GM23338 (cell line): ENCODE data around the gene CFAP298. TPM values are rescaled to one million over a fixed set of nuclear protein-coding genes. Genes with fewer than 3 reads are reported as not detected.

ENCODE experiments used
- ATAC-seq: fragments of 200-7000 bp; cut with Tn5 transposase; 3 replicates; pipeline ENCODE4 v1.9.1; 2020
- DNase-seq: peaks from one replicate; pipeline ENCODE4 v3.0.0-alpha.2; 2015; ENCODE audit warnings: low spot score
- H2AFZ ChIP-seq: fragments of 200-600 bp; sonication (generic); 2 replicates; pipeline ENCODE4 v1.8.0; 2016; ENCODE audit warnings: antibody characterized with exemption, mild to moderate bottlenecking, moderate library complexity
- H3F3A ChIP-seq: fragments of 200-600 bp; sonication (generic); replicated peaks from 2 replicates; pipeline ENCODE4 v1.8.0; 2017; ENCODE audit warnings: antibody characterized with exemption, mixed run types, low read depth
- H3K27ac ChIP-seq: fragments of 200-600 bp; sonication (generic); 2 replicates; pipeline ENCODE4 v1.6.1; 2016; ENCODE audit warnings: low read depth
- H3K27me3 ChIP-seq: fragments of 200-600 bp; sonication (generic); 2 replicates; pipeline ENCODE4 v1.8.0; 2016; ENCODE audit warnings: mild to moderate bottlenecking, mixed run types, moderate library complexity; ENCODE audit not compliant: insufficient read depth
- H3K36me3 ChIP-seq: fragments of 200-600 bp; sonication (generic); 2 replicates; pipeline ENCODE4 v1.8.0; 2016; ENCODE audit warnings: mild to moderate bottlenecking; ENCODE audit not compliant: insufficient read depth
- H3K4me1 ChIP-seq: fragments of 200-600 bp; sonication (generic); 2 replicates; pipeline ENCODE4 v1.8.0; 2016; ENCODE audit warnings: mild to moderate bottlenecking, moderate library complexity; ENCODE audit not compliant: insufficient read depth
- H3K4me2 ChIP-seq: fragments of 200-600 bp; sonication (generic); 2 replicates; pipeline ENCODE4 v1.7.1; 2017; ENCODE audit warnings: mixed run types
- H3K4me3 ChIP-seq: fragments of 200-600 bp; sonication (generic); 2 replicates; pipeline ENCODE4 v1.6.1; 2016; ENCODE audit warnings: mixed run types
- H3K79me2 ChIP-seq: fragments of 200-600 bp; sonication (generic); replicated peaks from 2 replicates; pipeline ENCODE4 v1.8.0; 2017; ENCODE audit warnings: mild to moderate bottlenecking; ENCODE audit not compliant: insufficient read depth
- H3K9me2 ChIP-seq: fragments of 200-600 bp; sonication (generic); 2 replicates; pipeline ENCODE4 v1.8.0; 2017; ENCODE audit not compliant: insufficient read depth
- H4K20me1 ChIP-seq: fragments of 200-600 bp; sonication (generic); replicated peaks from 2 replicates; pipeline ENCODE4 v1.8.0; 2017; ENCODE audit warnings: mild to moderate bottlenecking; ENCODE audit not compliant: insufficient read depth
- H3K27ac Mint-ChIP-seq: 2 replicates; pipeline ENCODE4 v1.8.0; 2020; ENCODE audit warnings: inconsistent platforms, mild to moderate bottlenecking, moderate library complexity, mixed read lengths
- H3K27me3 Mint-ChIP-seq: 3 replicates; pipeline ENCODE4 v1.8.0; 2022; ENCODE audit warnings: low read depth, mild to moderate bottlenecking, moderate library complexity, mixed read lengths, inconsistent platforms; ENCODE audit not compliant: insufficient read depth, poor library complexity
- H3K36me3 Mint-ChIP-seq: 3 replicates; pipeline ENCODE4 v1.8.0; 2021; ENCODE audit warnings: low read depth, mild to moderate bottlenecking, inconsistent platforms, moderate library complexity, mixed read lengths
- H3K4me1 Mint-ChIP-seq: 3 replicates; pipeline ENCODE4 v1.8.0; 2020; ENCODE audit warnings: mild to moderate bottlenecking, inconsistent platforms, mixed read lengths
- H3K4me3 Mint-ChIP-seq: 3 replicates; pipeline ENCODE4 v1.8.0; 2021; ENCODE audit warnings: moderate library complexity, mild to moderate bottlenecking, inconsistent platforms, mixed read lengths
- H3K9me3 Mint-ChIP-seq: 3 replicates; pipeline ENCODE4 v1.8.0; 2020; ENCODE audit warnings: moderate library complexity, mild to moderate bottlenecking, inconsistent platforms, mixed read lengths
- CREB1 ChIP-seq: fragments of 250-450 bp; sonication (Bioruptor Pico); IDR thresholded peaks from 2 replicates; pipeline ENCODE4 v1.5.0; 2020; ENCODE audit warnings: low read depth, mild to moderate bottlenecking, moderate library complexity
- CTCF ChIP-seq, 2 experiments: fragments of 200-600 bp in 1 of 2; sonication (generic) in 1 of 2; conservative IDR thresholded peaks; 2 replicates each; pipeline versions ENCODE4 v1.5.1 to v1.6.1; 2016 to 2017; ENCODE audit warnings: antibody characterized with exemption in 2 of 2, low read depth in 2 of 2, mild to moderate bottlenecking in 2 of 2, moderate library complexity in 1 of 2
- ETS1 ChIP-seq: IDR thresholded peaks from 2 replicates; pipeline ENCODE4 v1.6.1; 2016; ENCODE audit warnings: antibody characterized with exemption
- EZH2 ChIP-seq: fragments of 200-600 bp; sonication (generic); IDR thresholded peaks from one replicate; pipeline ENCODE4 v1.8.0; 2017; ENCODE audit warnings: antibody characterized with exemption, mild to moderate bottlenecking, low read depth; ENCODE audit not compliant: unreplicated experiment
- EZH2phosphoT487 ChIP-seq: fragments of 200-600 bp; sonication (generic); IDR thresholded peaks from one replicate; pipeline ENCODE4 v1.8.1; 2018; ENCODE audit warnings: antibody characterized with exemption; ENCODE audit not compliant: unreplicated experiment
- JUNB ChIP-seq: IDR thresholded peaks from one replicate; pipeline ENCODE4 v1.6.1; 2016; ENCODE audit warnings: antibody characterized with exemption; ENCODE audit not compliant: unreplicated experiment
- POLR2AphosphoS5 ChIP-seq: IDR thresholded peaks from 2 replicates; pipeline ENCODE4 v1.6.1; 2016; ENCODE audit warnings: antibody characterized with exemption, low read depth
- REST ChIP-seq: IDR thresholded peaks from one replicate; pipeline ENCODE4 v1.6.1; 2018; ENCODE audit warnings: antibody characterized with exemption; ENCODE audit not compliant: unreplicated experiment
- STAT1 ChIP-seq: IDR thresholded peaks from one replicate; pipeline ENCODE4 v1.6.1; 2016; ENCODE audit warnings: antibody characterized with exemption; ENCODE audit not compliant: unreplicated experiment
- polyA plus RNA-seq: library from polyadenylated mRNA; unstranded; fragments of >200 nt; fragmentation: Nextera tagmentation; extraction: Ambion mirVana; gene quantifications from 2 replicates; pipeline ENCODE4 v1.2.1, GENCODE V29; 2016
- total RNA-seq: library from RNA; depleted of rRNA; stranded (reverse); fragments of >200 nt; shearing (Covaris generic); gene quantifications from 2 replicates; pipeline ENCODE4 v1.2.3, GENCODE V29; 2014

CFAP298 gene
- total and polyA plus RNA-seq, 2 experiments from 2014 or later, result 46.6 to 157 TPM

- H4K20me1 ChIP-seq, result no peaks in the 10 kb centered on the region
- ATAC-seq, result peak; percentile 76
- no peaks in the 10 kb centered on the region for H3K36me3 ChIP-seq
Observed at GRCh38 chr21:32560896-32561295, 51.3 kb downstream of the CFAP298 start.

More at GRCh38 chr21:32560896-32561295, 51.3 kb downstream of the CFAP298 start:
- peak overlapping the region; percentile 16 for H3K4me3 ChIP-seq
- H2AFZ ChIP-seq, result no peak overlapping the region
- Mint-ChIP-seq H3K9me3 (peaks cover 18% of the 10 kb centered on the region), H3K27ac (peak overlapping the region; percentile 91), H3K27me3 (peaks cover 8% of the 10 kb centered on the region), H3K36me3 (peaks cover 18% of the 10 kb centered on the region), H3K4me1 (peaks cover 38% of the 10 kb centered on the region), H3K4me3 (peak overlapping the region; percentile 19)
- H3F3A ChIP-seq, result 0 out of 2 replicates have a peak, but pooled peaks cover 4% of the 10 kb centered on the region
- H3K4me2 ChIP-seq, result peak overlapping the region; percentile 33
- peaks cover 26% of the 10 kb centered on the region for H3K4me1 ChIP-seq
- H3K27ac ChIP-seq, result peak overlapping the region; percentile 86
- peak; percentile 56 for DNase-seq
- H3K79me2 ChIP-seq, result no peaks in the 10 kb centered on the region
- no peaks in the 10 kb centered on the region; the same call in 1 of the 2 replicates for H3K9me2 ChIP-seq
- no peak for TF ChIP-seq JUNB
- no peak for TF ChIP-seq STAT1
- TF ChIP-seq ETS1, result no peak
- no peak for TF ChIP-seq EZH2
- TF ChIP-seq EZH2phosphoT487, result no peak
- TF ChIP-seq REST, result no peak
- no peak for TF ChIP-seq POLR2AphosphoS5
- TF ChIP-seq CTCF (conservative IDR thresholded peaks at IDR 0.05; ENCODE audit: low read depth in 2 of 2), result no peak
- no peak for TF ChIP-seq CREB1 (CRISPR knock-in tag)
- H3K27me3 ChIP-seq, result no peaks in the 10 kb centered on the region
